Bronchial epithelial cell (primary cell): ENCODE results near the gene IGFL3. TPM values are rescaled to one million over a fixed set of nuclear protein-coding genes. Genes with fewer than 3 reads are reported as not detected.
"Not testable (repeated sequence)": the region's sequence is repeated elsewhere in the genome, so short reads cannot be mapped to it uniquely, and the experiment has no call there.

Experiments used
- DNase-seq: peaks from one replicate; pipeline ENCODE4 v3.0.0-alpha.2; 2010; ENCODE audit warnings: low read depth
- FAIRE-seq: peaks from 2 replicates; lab custom pipeline; 2011; peaks lifted over from hg19 to GRCh38; lab: Jason Lieb, UNC
- H3K27me3 ChIP-seq: 2 replicates; pipeline ENCODE4 v1.5.1; 2011; ENCODE audit warnings: low read length; ENCODE audit not compliant: control insufficient read depth, insufficient read depth
- H3K36me3 ChIP-seq: 2 replicates; pipeline ENCODE4 v1.5.1; 2011; ENCODE audit warnings: low read length; ENCODE audit not compliant: control insufficient read depth, insufficient read depth
- H3K4me3 ChIP-seq: 2 replicates; pipeline ENCODE4 v1.5.1; 2011; ENCODE audit warnings: mild to moderate bottlenecking, low read depth, low read length, control low read depth
- total RNA-seq: library from RNA; depleted of rRNA; stranded (reverse); fragments of >200 nt; gene quantifications from 2 replicates; pipeline ENCODE4 v1.2.1, GENCODE V29; 2014
- TF ChIP-seq, protein P1 (sequence below): IDR thresholded peaks from 2 replicates; pipeline ENCODE4 v1.5.1; 2011; ENCODE audit warnings: mild to moderate bottlenecking, moderate library complexity, low read length, control low read depth, inconsistent platforms; ENCODE audit not compliant: insufficient read depth, severe bottlenecking

Gene IGFL3
- not detected in 2 replicates for total RNA-seq

DNA sequence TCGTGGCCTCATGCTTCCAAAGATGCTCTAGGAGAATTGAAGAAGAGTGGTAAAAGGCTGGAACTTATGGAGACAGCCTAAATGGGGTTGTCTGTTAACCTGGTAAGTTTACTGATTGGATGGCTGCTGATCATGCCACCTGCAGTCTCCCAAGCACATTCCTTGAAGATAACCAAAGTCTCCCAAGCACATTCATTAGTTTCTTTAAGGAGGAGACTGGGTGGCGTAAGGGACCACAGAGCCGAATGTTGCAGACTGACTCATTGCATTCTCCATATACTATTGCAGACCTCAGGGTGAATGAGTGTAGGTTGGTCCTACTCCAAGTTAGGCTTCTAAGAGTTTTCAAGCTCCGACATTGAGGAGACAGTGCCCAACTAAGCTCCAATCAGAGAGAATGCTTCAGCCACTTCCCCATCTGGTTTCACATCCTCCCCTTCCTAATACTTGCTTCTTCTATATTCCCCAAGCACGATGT is at the start of gene IGFL3:
Gene IGFL3, minus strand, starts transcription at position 51 of the 478 bp plus-strand sequence. Its CDS starts 39 bp downstream, at position 12.
- Histone ChIP-seq H3K27me3 (no peaks in the 10 kb centered on the region), H3K4me3 (no peak within 1 kb of the TSS), H3K36me3 (no peaks in the 10 kb centered on the region)
- TF ChIP-seq, protein P1, sequence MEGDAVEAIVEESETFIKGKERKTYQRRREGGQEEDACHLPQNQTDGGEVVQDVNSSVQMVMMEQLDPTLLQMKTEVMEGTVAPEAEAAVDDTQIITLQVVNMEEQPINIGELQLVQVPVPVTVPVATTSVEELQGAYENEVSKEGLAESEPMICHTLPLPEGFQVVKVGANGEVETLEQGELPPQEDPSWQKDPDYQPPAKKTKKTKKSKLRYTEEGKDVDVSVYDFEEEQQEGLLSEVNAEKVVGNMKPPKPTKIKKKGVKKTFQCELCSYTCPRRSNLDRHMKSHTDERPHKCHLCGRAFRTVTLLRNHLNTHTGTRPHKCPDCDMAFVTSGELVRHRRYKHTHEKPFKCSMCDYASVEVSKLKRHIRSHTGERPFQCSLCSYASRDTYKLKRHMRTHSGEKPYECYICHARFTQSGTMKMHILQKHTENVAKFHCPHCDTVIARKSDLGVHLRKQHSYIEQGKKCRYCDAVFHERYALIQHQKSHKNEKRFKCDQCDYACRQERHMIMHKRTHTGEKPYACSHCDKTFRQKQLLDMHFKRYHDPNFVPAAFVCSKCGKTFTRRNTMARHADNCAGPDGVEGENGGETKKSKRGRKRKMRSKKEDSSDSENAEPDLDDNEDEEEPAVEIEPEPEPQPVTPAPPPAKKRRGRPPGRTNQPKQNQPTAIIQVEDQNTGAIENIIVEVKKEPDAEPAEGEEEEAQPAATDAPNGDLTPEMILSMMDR: no peak
- peak; percentile 21 for DNase-seq
- FAIRE-seq: peak; percentile 88

DNA sequence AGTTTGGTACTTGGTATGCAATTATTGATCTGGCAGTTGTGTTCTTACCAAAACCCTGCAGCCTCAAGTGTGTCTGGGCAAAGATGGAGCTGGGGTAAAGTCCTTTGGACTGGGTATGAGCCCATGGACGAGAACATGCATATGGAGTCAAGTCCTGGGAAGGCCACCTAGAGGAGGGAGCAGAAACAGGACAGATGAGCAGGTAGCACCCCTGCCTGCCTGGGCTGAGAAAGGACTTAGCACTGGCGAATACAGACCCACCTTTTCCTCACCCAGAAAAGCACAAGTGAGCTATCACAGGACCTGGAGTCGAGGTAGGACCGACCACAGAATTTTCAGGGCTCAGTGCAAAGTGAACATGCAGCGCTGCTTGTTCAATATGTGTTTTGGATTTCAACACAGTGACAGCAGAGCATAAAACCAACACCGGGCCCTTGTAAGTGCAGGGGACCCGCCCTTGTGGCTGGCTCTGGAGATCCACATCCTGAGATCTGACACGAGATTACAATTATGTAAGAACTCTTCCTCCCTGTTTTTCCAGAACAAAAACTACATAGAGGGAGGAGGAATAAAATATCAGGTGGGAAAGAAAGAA is 49.5 kb upstream of the IGFL3 start:
- Histone ChIP-seq H3K27me3 (peaks cover 5% of the 10 kb centered on the region), H3K4me3 (no peak overlapping the region), H3K36me3 (no peaks in the 10 kb centered on the region)
- no peak for DNase-seq
- FAIRE-seq: peak; percentile 77
- TF ChIP-seq, protein P1: no peak

GRCh38 chr19:46162731-46163130 is 38.2 kb upstream of the IGFL3 start:
- FAIRE-seq (no peak), DNase-seq (no peak)
- no peaks in the 10 kb centered on the region for H3K36me3 ChIP-seq
- TF ChIP-seq, protein P1: no peak
- no peaks in the 10 kb centered on the region for H3K27me3 ChIP-seq
- H3K4me3 ChIP-seq: no peak overlapping the region

- not testable (repeated sequence) for DNase-seq, H3K27me3 ChIP-seq, FAIRE-seq, H3K4me3 ChIP-seq, H3K36me3 ChIP-seq
Measured at GRCh38 chr19:46161642-46162257, 37.3 kb upstream of the IGFL3 start.

GRCh38 chr19:46160233-46160775 is 35.8 kb upstream of the IGFL3 start:
- no peak for DNase-seq
- Histone ChIP-seq H3K27me3 (no peaks in the 10 kb centered on the region), H3K36me3 (no peaks in the 10 kb centered on the region), H3K4me3 (no peak overlapping the region)
- TF ChIP-seq, protein P1: no peak
- peak; percentile 84 for FAIRE-seq

DNA sequence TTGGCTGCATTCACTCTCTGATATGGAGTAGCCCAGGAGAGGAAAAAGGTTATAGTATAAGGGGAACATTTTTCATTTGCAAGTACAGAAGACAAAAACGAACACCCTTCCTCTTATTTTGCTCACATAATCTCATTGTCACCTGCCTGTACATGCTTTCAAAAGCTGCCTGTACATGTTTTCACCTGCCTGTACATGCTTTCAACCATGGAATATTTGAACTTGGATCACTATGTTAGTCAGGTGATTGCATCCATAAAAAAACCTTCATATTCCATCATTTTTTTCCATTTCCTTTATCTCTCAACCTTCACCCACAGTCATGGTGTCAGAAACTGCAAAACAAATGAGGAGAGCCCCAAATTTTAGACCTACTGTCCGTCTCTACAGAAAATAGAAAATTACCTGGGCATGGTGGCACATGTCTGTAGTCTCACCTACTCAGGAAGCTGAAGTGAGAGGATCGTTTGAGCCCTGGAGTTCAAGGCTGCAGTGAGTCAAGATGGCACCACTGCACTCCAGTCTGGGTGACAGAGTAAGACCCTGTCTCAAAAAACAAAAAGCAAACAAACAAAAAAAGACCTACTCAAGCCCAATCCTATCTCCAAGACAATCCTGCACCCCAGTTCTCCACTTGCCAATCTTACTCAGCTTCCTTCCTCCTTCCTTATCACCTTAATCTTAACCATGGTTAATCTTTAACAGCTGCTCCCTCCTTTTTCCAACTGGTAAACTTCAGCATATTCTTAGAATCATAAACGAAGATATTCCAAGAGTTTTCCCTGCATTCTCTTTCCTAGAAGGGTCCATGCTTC is 35.1 kb upstream of the IGFL3 start:
- no peak overlapping the region for H3K4me3 ChIP-seq
- TF ChIP-seq, protein P1: no peak
- H3K36me3 ChIP-seq: no peaks in the 10 kb centered on the region
- peaks cover 1% of the 10 kb centered on the region for H3K27me3 ChIP-seq
- FAIRE-seq: no peak
- peak; percentile 48 for DNase-seq
